GM20000 (cell line): ENCODE measurements around the gene SERPINA7.

Experiments
- DNase-seq: peaks from one replicate; pipeline ENCODE4 v3.0.0; 2012; ENCODE audit warnings: low spot score
- CTCF ChIP-seq: IDR thresholded peaks from 2 replicates; pipeline ENCODE4 v1.5.1; 2012; ENCODE audit warnings: mild to moderate bottlenecking, control low read depth; ENCODE audit errors: extremely low read depth, missing control alignments

Gene SERPINA7

GRCh38 chrX:106038625-106039024 lies at the start of gene SERPINA7:
Gene SERPINA7, minus strand, starts transcription at chrX:106038727. Its CDS starts 1,669 bp downstream, at chrX:106037058.
- TF ChIP-seq CTCF, result no peak
- DNase-seq, result no peak

GRCh38 chrX:106069048-106069447 lies 30.5 kb upstream of the SERPINA7 start:
- DNase-seq, result no peak
- TF ChIP-seq CTCF, result no peak

GRCh38 chrX:106050054-106050453 lies 11.5 kb upstream of the SERPINA7 start:
- no peak for DNase-seq
- no peak for TF ChIP-seq CTCF

- no peak for TF ChIP-seq CTCF
- no peak for DNase-seq
These were observed 3.8 kb upstream of the SERPINA7 start for GRCh38 chrX:106042296-106042695.

- no peak for TF ChIP-seq CTCF
- DNase-seq, result no peak
These were observed 2.3 kb upstream of the SERPINA7 start for GRCh38 chrX:106040861-106041260.

- no peak for TF ChIP-seq CTCF
- no peak for DNase-seq
These were observed 1.4 kb upstream of the SERPINA7 start for GRCh38 chrX:106039920-106040319.

GRCh38 chrX:106037835-106038473 lies 573 bp downstream of the SERPINA7 start:
- TF ChIP-seq CTCF, result no peak
- no peak for DNase-seq
